ENCODE data around the gene PLIN1.

GRCh38 chr15:89627256-89627970, 51.8 kb downstream of the PLIN1 start:
- TF ChIP-seq CTCF (IDR thresholded peaks at IDR 0.05): no peak
- no peak for TF ChIP-seq EP300 (IDR thresholded peaks at IDR 0.05)
- no peak for TF ChIP-seq POLR2A (IDR thresholded peaks at IDR 0.05)

Measured in tibial nerve (tissue), 4 donors.